ENCODE data around the gene CPED1.

DNA sequence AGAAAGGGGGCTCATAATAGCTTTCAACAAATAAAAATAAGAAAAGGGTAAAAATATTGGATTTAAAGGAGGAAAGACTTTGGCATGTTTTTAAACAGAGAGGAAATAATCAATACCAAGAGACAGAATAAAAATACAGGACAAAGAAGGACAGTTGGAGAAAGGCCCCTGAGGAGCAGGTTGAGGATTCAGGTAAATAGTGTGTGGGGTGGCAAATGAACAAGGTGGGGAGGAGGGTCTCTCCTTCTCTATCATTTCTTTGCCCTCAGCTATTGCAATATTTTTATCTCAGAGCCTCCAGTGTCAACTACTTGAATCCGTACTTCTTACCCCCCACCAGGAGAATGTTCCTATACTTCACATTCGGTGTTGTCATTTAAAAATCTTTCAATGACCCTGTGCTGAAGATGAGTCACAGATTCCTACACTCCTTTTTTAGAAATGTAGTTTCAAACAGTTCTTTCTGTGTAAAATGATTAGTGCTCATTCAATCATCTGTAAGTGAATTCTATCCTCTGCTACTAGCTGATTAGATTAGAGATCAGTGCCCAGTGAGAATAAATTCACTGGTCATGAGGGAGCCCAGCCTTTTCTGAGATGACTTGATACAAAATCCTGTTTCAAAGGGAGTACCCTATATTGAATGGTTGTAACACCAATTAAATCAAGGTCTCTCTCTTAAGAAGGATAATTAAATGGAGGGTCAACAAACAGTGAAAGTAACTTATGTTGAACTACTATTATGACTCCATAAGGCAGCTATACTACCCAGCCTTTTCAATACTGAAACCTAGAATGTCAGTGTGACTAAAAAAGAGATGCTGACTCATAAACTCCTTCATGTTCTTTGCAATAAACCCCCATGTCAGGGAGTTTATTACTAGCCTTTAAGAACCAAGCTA is 289.9 kb downstream of the CPED1 start:
- TF ChIP-seq ZBTB1 (tag by site-specific recombination; IDR thresholded peaks at IDR 0.05) (no peak), ZNF433 (tag by site-specific recombination; IDR thresholded peaks at IDR 0.05; ENCODE audit: low read depth) (no peak), ZNF473 (tag by site-specific recombination; IDR thresholded peaks at IDR 0.05) (no peak), ZNF830 (tag by site-specific recombination; IDR thresholded peaks at IDR 0.05; ENCODE audit: low read depth) (no peak), ZNF155 (tag by site-specific recombination; IDR thresholded peaks at IDR 0.05) (no peak)
- TF ChIP-seq, protein P1, sequence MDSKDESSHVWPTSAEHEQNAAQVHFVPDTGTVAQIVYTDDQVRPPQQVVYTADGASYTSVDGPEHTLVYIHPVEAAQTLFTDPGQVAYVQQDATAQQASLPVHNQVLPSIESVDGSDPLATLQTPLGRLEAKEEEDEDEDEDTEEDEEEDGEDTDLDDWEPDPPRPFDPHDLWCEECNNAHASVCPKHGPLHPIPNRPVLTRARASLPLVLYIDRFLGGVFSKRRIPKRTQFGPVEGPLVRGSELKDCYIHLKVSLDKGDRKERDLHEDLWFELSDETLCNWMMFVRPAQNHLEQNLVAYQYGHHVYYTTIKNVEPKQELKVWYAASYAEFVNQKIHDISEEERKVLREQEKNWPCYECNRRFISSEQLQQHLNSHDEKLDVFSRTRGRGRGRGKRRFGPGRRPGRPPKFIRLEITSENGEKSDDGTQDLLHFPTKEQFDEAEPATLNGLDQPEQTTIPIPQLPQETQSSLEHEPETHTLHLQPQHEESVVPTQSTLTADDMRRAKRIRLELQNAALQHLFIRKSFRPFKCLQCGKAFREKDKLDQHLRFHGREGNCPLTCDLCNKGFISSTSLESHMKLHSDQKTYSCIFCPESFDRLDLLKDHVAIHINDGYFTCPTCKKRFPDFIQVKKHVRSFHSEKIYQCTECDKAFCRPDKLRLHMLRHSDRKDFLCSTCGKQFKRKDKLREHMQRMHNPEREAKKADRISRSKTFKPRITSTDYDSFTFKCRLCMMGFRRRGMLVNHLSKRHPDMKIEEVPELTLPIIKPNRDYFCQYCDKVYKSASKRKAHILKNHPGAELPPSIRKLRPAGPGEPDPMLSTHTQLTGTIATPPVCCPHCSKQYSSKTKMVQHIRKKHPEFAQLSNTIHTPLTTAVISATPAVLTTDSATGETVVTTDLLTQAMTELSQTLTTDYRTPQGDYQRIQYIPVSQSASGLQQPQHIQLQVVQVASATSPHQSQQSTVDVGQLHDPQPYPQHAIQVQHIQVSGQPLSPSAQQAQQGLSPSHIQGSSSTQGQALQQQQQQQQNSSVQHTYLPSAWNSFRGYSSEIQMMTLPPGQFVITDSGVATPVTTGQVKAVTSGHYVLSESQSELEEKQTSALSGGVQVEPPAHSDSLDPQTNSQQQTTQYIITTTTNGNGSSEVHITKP (tag by site-specific recombination; IDR thresholded peaks at IDR 0.05), result no peak
- TF ChIP-seq, protein P2, sequence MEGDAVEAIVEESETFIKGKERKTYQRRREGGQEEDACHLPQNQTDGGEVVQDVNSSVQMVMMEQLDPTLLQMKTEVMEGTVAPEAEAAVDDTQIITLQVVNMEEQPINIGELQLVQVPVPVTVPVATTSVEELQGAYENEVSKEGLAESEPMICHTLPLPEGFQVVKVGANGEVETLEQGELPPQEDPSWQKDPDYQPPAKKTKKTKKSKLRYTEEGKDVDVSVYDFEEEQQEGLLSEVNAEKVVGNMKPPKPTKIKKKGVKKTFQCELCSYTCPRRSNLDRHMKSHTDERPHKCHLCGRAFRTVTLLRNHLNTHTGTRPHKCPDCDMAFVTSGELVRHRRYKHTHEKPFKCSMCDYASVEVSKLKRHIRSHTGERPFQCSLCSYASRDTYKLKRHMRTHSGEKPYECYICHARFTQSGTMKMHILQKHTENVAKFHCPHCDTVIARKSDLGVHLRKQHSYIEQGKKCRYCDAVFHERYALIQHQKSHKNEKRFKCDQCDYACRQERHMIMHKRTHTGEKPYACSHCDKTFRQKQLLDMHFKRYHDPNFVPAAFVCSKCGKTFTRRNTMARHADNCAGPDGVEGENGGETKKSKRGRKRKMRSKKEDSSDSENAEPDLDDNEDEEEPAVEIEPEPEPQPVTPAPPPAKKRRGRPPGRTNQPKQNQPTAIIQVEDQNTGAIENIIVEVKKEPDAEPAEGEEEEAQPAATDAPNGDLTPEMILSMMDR (tag by site-specific recombination; IDR thresholded peaks at IDR 0.05), result no peak
